ENCODE results near the gene FAM174B.

The FAM174B gene

DNA sequence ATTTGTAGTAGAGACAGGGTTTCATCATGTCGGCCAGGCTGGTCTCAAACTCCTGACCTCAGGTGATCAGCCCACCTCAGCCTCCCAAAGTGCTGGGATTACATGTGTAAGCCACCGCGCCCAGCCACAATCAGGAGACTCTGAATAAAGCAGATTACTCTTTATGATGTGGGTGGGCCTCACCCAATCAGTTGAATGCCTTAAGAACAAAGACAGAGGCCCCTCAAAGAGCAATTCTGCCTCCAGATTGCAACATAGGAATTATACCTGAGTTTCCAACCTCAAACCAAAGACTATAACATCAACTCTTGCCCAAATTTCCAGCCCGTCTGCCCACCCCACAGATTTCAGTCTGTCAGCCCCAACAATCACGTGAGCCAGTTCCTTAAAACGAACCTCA is 18.8 kb upstream of the FAM174B start:
- no peak overlapping the region for H3K4me2 ChIP-seq (ENCODE audit: low read depth, low read length, poor library complexity, severe bottlenecking)
- no peaks in the 10 kb centered on the region for H3K27me3 ChIP-seq (ENCODE audit: insufficient read depth, low read length, poor library complexity, severe bottlenecking)
- no peak overlapping the region for H3K9ac ChIP-seq (ENCODE audit: low read depth, low read length, poor library complexity, severe bottlenecking)
- no peaks in the 10 kb centered on the region for H3K4me1 ChIP-seq (ENCODE audit: insufficient read depth, low read length, poor library complexity, severe bottlenecking)
- no peak for TF ChIP-seq EZH2phosphoT487 (IDR thresholded peaks at IDR 0.05; ENCODE audit: borderline replicate concordance)
- TF ChIP-seq, protein P1, sequence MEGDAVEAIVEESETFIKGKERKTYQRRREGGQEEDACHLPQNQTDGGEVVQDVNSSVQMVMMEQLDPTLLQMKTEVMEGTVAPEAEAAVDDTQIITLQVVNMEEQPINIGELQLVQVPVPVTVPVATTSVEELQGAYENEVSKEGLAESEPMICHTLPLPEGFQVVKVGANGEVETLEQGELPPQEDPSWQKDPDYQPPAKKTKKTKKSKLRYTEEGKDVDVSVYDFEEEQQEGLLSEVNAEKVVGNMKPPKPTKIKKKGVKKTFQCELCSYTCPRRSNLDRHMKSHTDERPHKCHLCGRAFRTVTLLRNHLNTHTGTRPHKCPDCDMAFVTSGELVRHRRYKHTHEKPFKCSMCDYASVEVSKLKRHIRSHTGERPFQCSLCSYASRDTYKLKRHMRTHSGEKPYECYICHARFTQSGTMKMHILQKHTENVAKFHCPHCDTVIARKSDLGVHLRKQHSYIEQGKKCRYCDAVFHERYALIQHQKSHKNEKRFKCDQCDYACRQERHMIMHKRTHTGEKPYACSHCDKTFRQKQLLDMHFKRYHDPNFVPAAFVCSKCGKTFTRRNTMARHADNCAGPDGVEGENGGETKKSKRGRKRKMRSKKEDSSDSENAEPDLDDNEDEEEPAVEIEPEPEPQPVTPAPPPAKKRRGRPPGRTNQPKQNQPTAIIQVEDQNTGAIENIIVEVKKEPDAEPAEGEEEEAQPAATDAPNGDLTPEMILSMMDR (conservative IDR thresholded peaks at IDR 0.05; ENCODE audit: low read length): no peak
- H4K20me1 ChIP-seq (ENCODE audit: insufficient read depth, low read length, poor library complexity, severe bottlenecking): no peaks in the 10 kb centered on the region
- H3F3A ChIP-seq (ENCODE audit: low read depth): no peaks in the 10 kb centered on the region
- no peaks in the 10 kb centered on the region for H3K79me2 ChIP-seq (ENCODE audit: insufficient read depth, low read length)
- no peaks in the 10 kb centered on the region for H3K9me2 ChIP-seq (replicated peaks; ENCODE audit: low read depth, low read length)
- no peak overlapping the region for H2AFZ ChIP-seq (ENCODE audit: low read length)
- no peak overlapping the region for H3K4me3 ChIP-seq (ENCODE audit: low read length, poor library complexity, severe bottlenecking)
- H3K9me3 ChIP-seq (ENCODE audit: insufficient read depth, low read depth, low read length): no peaks in the 10 kb centered on the region
- no peaks in the 10 kb centered on the region for H3K36me3 ChIP-seq (ENCODE audit: insufficient read depth, low read length)

DNA sequence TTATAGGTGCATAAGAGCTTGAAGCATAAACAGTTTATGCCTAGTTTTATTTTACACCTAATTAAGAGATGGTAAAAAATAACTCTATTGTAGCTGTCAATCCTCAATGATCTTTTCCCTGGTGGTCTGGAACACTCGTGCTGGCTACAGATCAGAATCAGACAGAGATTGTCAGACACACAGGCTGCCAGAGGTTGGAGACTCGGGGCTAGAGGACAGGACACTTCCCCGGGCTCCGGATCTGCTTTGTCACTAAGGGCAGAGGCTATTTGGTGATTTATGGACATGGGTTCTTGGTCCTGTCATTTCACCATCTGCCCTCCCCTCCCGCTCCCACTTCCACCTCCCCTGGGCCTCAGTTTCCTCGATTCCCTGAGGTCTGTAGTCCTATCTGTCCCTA is 16.5 kb upstream of the FAM174B start:
- Histone ChIP-seq H4K20me1 (ENCODE audit: insufficient read depth, low read length, poor library complexity, severe bottlenecking) (no peaks in the 10 kb centered on the region), H3K9me2 (replicated peaks; ENCODE audit: low read depth, low read length) (no peaks in the 10 kb centered on the region), H3K4me2 (ENCODE audit: low read depth, low read length, poor library complexity, severe bottlenecking) (no peak overlapping the region), H3K36me3 (ENCODE audit: insufficient read depth, low read length) (no peaks in the 10 kb centered on the region), H3K4me1 (ENCODE audit: insufficient read depth, low read length, poor library complexity, severe bottlenecking) (no peaks in the 10 kb centered on the region), H3K4me3 (ENCODE audit: low read length, poor library complexity, severe bottlenecking) (no peak overlapping the region), H3K9ac (ENCODE audit: low read depth, low read length, poor library complexity, severe bottlenecking) (no peak overlapping the region), H3F3A (ENCODE audit: low read depth) (no peaks in the 10 kb centered on the region), H3K9me3 (ENCODE audit: insufficient read depth, low read depth, low read length) (no peaks in the 10 kb centered on the region), H3K27me3 (ENCODE audit: insufficient read depth, low read length, poor library complexity, severe bottlenecking) (no peaks in the 10 kb centered on the region), H3K79me2 (ENCODE audit: insufficient read depth, low read length) (no peaks in the 10 kb centered on the region), H2AFZ (ENCODE audit: low read length) (no peak overlapping the region)
- TF ChIP-seq EZH2phosphoT487 (IDR thresholded peaks at IDR 0.05; ENCODE audit: borderline replicate concordance): no peak
- TF ChIP-seq, protein P1 (conservative IDR thresholded peaks at IDR 0.05; ENCODE audit: low read length): no peak

DNA sequence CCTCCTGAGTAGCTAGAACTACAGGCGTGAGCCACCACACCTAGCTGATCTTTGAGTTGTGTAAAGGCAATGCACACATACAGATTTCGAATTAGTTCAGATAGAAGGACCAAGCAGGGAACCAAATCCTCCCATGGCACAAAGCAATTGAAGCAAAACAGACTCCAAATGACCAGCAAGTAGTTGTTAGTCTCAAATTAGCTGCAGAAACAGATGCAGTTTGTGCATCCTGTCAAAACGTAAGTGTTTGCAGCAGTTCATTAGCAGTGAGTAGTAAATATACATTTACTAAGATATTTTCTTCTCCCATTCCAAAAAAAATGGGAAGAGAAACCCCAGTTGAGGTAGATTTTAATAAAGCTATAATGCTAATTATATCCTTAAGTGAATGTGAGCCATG is 15.8 kb upstream of the FAM174B start:
- Histone ChIP-seq H2AFZ (ENCODE audit: low read length) (no peak overlapping the region), H3K27me3 (ENCODE audit: insufficient read depth, low read length, poor library complexity, severe bottlenecking) (no peaks in the 10 kb centered on the region), H3K36me3 (ENCODE audit: insufficient read depth, low read length) (no peaks in the 10 kb centered on the region), H3K9ac (ENCODE audit: low read depth, low read length, poor library complexity, severe bottlenecking) (no peak overlapping the region), H4K20me1 (ENCODE audit: insufficient read depth, low read length, poor library complexity, severe bottlenecking) (no peaks in the 10 kb centered on the region), H3K79me2 (ENCODE audit: insufficient read depth, low read length) (no peaks in the 10 kb centered on the region), H3K4me3 (ENCODE audit: low read length, poor library complexity, severe bottlenecking) (no peak overlapping the region), H3K4me2 (ENCODE audit: low read depth, low read length, poor library complexity, severe bottlenecking) (no peak overlapping the region), H3K4me1 (ENCODE audit: insufficient read depth, low read length, poor library complexity, severe bottlenecking) (no peaks in the 10 kb centered on the region), H3F3A (ENCODE audit: low read depth) (no peaks in the 10 kb centered on the region), H3K9me2 (replicated peaks; ENCODE audit: low read depth, low read length) (no peaks in the 10 kb centered on the region), H3K9me3 (ENCODE audit: insufficient read depth, low read depth, low read length) (no peaks in the 10 kb centered on the region)
- TF ChIP-seq, protein P1 (conservative IDR thresholded peaks at IDR 0.05; ENCODE audit: low read length): no peak
- TF ChIP-seq EZH2phosphoT487 (IDR thresholded peaks at IDR 0.05; ENCODE audit: borderline replicate concordance): no peak
